ENCODE measurements around the gene GJD2. TPM values are rescaled to one million over a fixed set of nuclear protein-coding genes. Genes with fewer than 3 reads are reported as not detected.

GJD2 gene
- total RNA-seq, 1 experiment from 2014 or later, result 0.08 TPM

DNA sequence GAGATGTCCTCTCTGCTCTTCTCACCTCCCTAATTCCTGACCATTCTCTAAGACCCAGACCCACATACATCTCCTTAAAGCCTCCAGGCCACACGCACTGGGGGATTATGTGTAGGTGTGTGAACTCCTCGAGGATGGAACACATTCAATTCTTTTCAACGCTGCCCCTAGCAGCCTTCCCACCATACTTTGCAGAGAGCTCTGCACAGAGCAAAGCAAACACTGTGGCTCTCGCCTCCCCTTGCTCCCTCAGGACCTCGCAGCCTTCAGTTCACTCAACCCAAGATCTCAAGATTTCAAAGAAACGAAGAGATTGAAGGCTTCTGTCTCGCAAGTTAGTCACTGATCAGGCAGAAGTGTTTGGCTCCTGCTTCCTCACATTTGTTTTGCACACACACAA is 34.5 kb upstream of the GJD2 start:
- no peak for DNase-seq (ENCODE audit: low read depth in 1 of 2, low spot score in 2 of 2)
- no peak overlapping the region for H3K27ac ChIP-seq
- no peaks in the 10 kb centered on the region for H3K4me1 ChIP-seq (replicated peaks)
- no peaks in the 10 kb centered on the region for H3K36me3 ChIP-seq
- H3K4me3 ChIP-seq, result no peak overlapping the region
- no peaks in the 10 kb centered on the region for H3K9me3 ChIP-seq (replicated peaks)
- H3K27me3 ChIP-seq (replicated peaks), result no peaks in the 10 kb centered on the region

DNA sequence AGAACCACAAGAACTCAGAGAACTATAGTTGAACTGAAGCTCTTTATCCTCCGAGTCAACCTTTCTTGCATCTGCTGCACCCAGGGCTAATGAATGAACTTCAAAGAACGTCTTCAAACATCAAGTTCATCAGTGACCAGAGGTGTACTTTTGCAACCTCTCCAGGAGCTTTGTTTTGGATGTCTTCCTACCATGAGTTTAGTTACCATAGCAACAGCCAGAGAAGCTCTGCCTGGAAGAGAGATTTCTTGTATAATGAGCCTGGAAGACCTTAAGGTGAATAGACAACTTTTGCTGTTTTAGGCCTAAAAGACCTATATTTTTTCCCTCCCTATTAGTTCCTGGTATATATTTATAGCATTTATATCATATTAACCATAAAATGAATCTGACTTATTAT is 31.4 kb upstream of the GJD2 start:
- Histone ChIP-seq H3K4me3 (no peak overlapping the region), H3K36me3 (no peaks in the 10 kb centered on the region), H3K4me1 (replicated peaks) (no peaks in the 10 kb centered on the region), H3K27me3 (replicated peaks) (no peaks in the 10 kb centered on the region), H3K9me3 (replicated peaks) (no peaks in the 10 kb centered on the region), H3K27ac (no peak overlapping the region)
- DNase-seq (ENCODE audit: low read depth in 1 of 2, low spot score in 2 of 2), result no peak

DNA sequence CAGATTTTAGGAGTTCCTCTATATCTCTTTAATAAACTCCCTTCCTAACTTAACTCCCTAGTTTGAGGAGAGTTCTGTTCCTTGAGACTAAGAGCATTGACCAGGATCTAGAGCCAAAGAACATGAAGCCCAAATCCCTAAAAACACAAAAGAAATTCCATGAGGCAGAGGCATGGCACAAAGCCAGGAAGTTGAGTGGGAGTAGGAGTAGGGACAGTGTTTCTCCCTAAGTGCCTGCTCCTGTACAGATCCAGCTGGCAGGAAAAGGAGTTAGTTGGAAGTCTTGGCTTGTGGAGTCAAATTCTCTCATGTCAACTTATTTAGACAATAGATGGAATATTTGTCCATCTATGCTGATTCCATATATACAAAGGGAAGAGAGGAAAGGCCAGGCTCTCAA is 29.2 kb upstream of the GJD2 start:
- Histone ChIP-seq H3K9me3 (replicated peaks) (no peaks in the 10 kb centered on the region), H3K36me3 (no peaks in the 10 kb centered on the region), H3K4me3 (no peak overlapping the region), H3K27ac (no peak overlapping the region), H3K27me3 (replicated peaks) (no peaks in the 10 kb centered on the region), H3K4me1 (replicated peaks) (no peaks in the 10 kb centered on the region)
- DNase-seq (ENCODE audit: low read depth in 1 of 2, low spot score in 2 of 2), result no peak

DNA sequence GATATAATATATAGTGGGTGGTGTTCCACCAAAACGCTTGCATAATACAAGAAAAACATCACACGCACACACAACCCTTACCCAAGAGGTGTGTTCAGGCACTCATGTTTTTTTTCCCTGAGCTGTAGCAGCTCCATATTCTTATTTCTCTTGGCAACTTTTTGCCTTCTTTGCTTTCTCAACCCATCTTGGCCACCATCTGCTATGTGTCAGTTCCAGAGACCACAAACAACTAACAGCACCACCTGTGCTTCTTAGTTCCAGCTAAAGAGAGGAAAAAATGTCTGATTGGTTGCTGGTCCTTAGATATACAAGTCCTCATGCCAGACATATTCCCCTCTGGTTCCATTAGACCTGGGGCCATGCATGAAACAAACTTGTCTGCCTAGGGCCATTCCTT is 28.6 kb upstream of the GJD2 start:
- Histone ChIP-seq H3K4me1 (replicated peaks) (no peaks in the 10 kb centered on the region), H3K36me3 (no peaks in the 10 kb centered on the region), H3K27ac (no peak overlapping the region), H3K27me3 (replicated peaks) (no peaks in the 10 kb centered on the region), H3K9me3 (replicated peaks) (no peaks in the 10 kb centered on the region), H3K4me3 (no peak overlapping the region)
- DNase-seq (ENCODE audit: low read depth in 1 of 2, low spot score in 2 of 2), result no peak

DNA sequence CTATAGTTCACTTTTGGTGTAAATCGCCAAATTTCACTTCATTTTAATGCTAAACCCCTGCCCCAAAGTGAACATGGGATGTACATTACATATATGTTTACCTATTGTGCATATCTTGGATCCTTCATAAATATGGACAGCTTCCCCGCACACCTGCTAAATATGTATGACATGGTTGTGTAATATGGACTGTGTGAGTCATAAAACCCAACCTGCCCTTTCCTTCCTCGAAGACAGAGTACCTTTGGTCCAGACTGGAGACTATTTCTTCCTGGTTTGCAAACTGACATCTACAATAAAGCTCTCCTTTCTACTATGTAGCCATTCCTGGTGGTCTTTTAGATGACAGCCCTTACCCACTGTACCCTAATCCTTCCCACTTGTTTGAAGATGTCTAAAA is 28.1 kb upstream of the GJD2 start:
- Histone ChIP-seq H3K4me1 (replicated peaks) (no peaks in the 10 kb centered on the region), H3K27ac (no peak overlapping the region), H3K27me3 (replicated peaks) (no peaks in the 10 kb centered on the region), H3K4me3 (no peak overlapping the region), H3K9me3 (replicated peaks) (no peaks in the 10 kb centered on the region), H3K36me3 (no peaks in the 10 kb centered on the region)
- DNase-seq (ENCODE audit: low read depth in 1 of 2, low spot score in 2 of 2), result no peak

DNA sequence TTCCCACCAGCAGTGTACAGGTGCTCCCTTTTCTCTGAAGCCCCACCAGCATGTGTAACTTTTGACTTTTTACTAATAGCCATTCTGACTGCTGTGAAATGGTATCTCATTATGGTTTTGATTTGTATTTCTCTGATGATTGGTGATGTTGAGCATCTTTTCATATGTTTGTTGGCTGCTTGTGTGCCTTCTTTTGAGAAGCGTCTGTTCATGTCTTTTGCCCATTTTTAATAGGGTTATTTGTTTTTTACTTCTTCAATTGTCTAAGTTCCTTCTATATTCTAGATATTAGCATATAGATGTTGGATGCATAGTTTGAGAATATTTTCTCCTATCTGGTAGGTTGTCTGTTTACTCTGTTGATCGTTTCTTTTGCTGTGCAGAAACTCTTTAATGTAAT is 25.9 kb upstream of the GJD2 start:
- Histone ChIP-seq H3K36me3 (no peaks in the 10 kb centered on the region), H3K27ac (no peak overlapping the region), H3K9me3 (replicated peaks) (no peaks in the 10 kb centered on the region), H3K4me1 (replicated peaks) (no peaks in the 10 kb centered on the region), H3K4me3 (no peak overlapping the region), H3K27me3 (replicated peaks) (no peaks in the 10 kb centered on the region)
- DNase-seq (ENCODE audit: low read depth in 1 of 2, low spot score in 2 of 2), result no peak

DNA sequence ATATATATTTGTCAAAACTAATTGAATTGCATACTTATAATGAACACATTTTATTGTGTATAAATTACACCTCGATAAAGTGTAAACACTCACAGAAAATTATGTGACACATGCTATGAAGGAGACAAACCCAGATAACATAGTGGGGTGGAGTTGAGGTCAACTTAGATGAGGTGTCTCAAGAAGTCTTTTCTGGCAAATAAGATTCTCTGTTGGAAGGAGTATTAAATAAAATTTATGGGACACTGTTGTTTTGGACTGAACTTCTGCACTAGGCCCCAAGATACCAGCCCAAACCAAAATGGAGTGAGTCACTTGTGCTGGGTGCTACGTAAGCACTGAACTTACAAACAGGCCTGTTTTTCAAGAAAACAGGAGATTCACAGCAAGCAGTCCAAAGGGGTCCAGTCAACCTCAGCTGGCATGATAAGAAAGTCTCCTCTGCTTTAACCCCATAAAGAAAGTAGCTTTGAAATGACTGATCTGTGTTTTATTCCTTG is 21.9 kb upstream of the GJD2 start:
- Histone ChIP-seq H3K27me3 (replicated peaks) (peaks cover 24% of the 10 kb centered on the region; the same call in 1 of the 2 replicates), H3K27ac (no peak overlapping the region), H3K4me1 (replicated peaks) (no peaks in the 10 kb centered on the region), H3K4me3 (no peak overlapping the region), H3K36me3 (no peaks in the 10 kb centered on the region), H3K9me3 (replicated peaks) (no peaks in the 10 kb centered on the region)
- no peak for DNase-seq (ENCODE audit: low read depth in 1 of 2, low spot score in 2 of 2)

DNA sequence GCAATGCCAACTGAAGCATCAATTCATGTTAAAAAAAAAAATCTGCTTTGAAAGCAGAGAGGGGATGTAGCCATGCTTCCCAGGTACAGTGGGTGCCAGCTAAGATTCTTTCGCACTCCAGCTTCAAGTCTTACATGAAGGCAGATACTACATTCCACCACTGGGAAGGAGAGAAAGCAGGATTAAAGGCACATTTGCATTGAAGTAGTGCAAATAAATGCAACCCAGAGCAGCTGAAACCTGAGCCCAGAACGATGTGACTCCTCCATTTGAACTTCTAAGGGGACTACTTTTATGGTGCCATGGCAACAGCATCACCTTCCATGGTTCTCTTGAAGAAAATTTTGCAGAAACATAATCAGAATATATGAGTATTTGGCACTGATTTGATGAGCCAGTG is 19.1 kb upstream of the GJD2 start:
- H3K27me3 ChIP-seq (replicated peaks), result peaks cover 29% of the 10 kb centered on the region; the same call in 1 of the 2 replicates
- H3K4me1 ChIP-seq (replicated peaks), result no peaks in the 10 kb centered on the region
- no peaks in the 10 kb centered on the region for H3K9me3 ChIP-seq (replicated peaks)
- H3K4me3 ChIP-seq, result no peak overlapping the region
- H3K36me3 ChIP-seq, result no peaks in the 10 kb centered on the region
- no peak for DNase-seq (ENCODE audit: low read depth in 1 of 2, low spot score in 2 of 2)
- H3K27ac ChIP-seq, result no peak overlapping the region

DNA sequence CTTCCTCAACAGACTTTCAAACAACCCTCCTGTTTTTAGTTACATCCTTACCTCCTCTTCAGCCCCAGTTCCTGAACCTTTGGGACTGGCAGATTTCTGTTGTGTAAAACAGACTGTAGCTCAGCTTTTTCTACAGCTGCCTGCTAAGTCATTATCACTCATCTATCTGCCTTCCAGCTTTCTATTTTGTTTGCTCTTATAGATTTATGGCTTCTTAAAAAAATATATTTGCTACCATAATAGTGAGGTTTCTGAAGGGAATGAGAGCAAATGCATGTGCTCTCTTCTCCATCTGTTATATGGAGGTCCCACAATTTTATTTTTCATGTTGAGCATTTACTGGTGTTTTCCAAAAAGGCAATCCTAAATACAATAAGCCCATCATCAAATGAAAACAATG is 18.2 kb upstream of the GJD2 start:
- H3K36me3 ChIP-seq, result no peaks in the 10 kb centered on the region
- no peak overlapping the region for H3K27ac ChIP-seq
- H3K9me3 ChIP-seq (replicated peaks), result no peaks in the 10 kb centered on the region
- no peaks in the 10 kb centered on the region for H3K4me1 ChIP-seq (replicated peaks)
- no peak overlapping the region for H3K4me3 ChIP-seq
- H3K27me3 ChIP-seq (replicated peaks), result peaks cover 29% of the 10 kb centered on the region; the same call in 1 of the 2 replicates
- no peak for DNase-seq (ENCODE audit: low read depth in 1 of 2, low spot score in 2 of 2)

DNA sequence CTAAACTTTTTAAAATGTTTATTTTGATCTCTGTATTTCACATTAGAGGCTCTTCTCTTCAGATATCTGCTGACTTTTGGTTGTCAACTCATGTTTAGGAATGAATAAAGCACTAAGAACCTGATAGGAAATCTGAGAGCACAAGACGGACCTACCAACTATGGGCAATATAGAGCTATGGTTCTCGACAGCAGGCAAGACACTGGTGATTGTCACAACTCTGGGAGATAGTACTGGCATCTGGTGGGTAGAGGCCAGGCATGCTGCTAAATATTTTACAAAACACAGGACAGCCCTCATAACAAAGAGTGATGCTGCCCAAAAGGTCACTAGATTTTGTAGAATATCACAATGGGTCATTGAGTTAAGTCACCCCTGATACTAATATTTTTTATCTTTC is 17.5 kb upstream of the GJD2 start:
- Histone ChIP-seq H3K36me3 (no peaks in the 10 kb centered on the region), H3K27me3 (replicated peaks) (peaks cover 29% of the 10 kb centered on the region; the same call in 1 of the 2 replicates), H3K9me3 (replicated peaks) (no peaks in the 10 kb centered on the region), H3K4me3 (no peak overlapping the region), H3K27ac (no peak overlapping the region), H3K4me1 (replicated peaks) (no peaks in the 10 kb centered on the region)
- DNase-seq (ENCODE audit: low read depth in 1 of 2, low spot score in 2 of 2), result no peak

DNA sequence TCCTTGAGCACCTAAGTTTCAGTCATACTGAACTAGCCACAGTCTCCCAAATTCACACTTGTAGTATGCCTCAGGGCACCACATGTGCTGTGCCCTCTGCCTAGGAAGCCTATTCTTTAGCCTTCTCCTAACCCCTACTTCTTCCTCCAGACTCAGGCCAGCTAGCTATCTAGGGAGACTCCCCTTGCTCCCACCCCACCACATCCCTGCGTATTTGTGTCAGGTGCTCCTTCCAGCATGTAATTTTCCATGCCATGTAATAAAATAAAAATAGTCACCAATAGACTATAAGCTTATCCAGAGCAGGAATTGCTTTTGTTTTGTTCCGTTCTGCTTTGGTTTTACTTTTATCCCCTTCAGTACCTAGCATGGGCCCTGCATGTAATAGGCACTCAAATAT is 14.9 kb upstream of the GJD2 start:
- H3K4me3 ChIP-seq, result no peak overlapping the region
- peaks cover 29% of the 10 kb centered on the region; the same call in 1 of the 2 replicates for H3K27me3 ChIP-seq (replicated peaks)
- H3K36me3 ChIP-seq, result no peaks in the 10 kb centered on the region
- no peak overlapping the region for H3K27ac ChIP-seq
- H3K4me1 ChIP-seq (replicated peaks), result no peaks in the 10 kb centered on the region
- H3K9me3 ChIP-seq (replicated peaks), result no peaks in the 10 kb centered on the region
- no peak for DNase-seq (ENCODE audit: low read depth in 1 of 2, low spot score in 2 of 2)

DNA sequence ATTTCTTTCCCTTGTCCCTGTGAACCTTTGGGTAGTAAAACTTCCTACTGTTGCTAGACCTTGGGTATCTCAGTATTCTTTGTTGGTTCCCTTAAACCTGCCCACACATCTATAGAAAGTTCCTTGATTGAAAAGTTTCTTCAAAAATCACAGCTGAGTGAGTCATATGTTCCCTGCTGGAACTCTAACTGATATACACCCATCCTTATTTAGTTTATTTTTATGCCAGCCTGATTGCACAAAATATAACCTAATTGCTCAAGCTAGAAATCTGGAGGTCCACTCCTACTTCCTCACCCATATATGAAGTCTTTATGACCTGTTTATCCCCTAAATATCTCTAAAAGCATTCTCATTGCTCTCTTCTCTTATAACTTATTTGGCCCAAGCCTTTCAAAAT is 13.7 kb upstream of the GJD2 start:
- H3K4me1 ChIP-seq (replicated peaks), result no peaks in the 10 kb centered on the region
- H3K36me3 ChIP-seq, result no peaks in the 10 kb centered on the region
- no peak for DNase-seq (ENCODE audit: low read depth in 1 of 2, low spot score in 2 of 2)
- peaks cover 24% of the 10 kb centered on the region; the same call in 1 of the 2 replicates for H3K27me3 ChIP-seq (replicated peaks)
- H3K9me3 ChIP-seq (replicated peaks), result no peaks in the 10 kb centered on the region
- H3K27ac ChIP-seq, result no peak overlapping the region
- no peak overlapping the region for H3K4me3 ChIP-seq

DNA sequence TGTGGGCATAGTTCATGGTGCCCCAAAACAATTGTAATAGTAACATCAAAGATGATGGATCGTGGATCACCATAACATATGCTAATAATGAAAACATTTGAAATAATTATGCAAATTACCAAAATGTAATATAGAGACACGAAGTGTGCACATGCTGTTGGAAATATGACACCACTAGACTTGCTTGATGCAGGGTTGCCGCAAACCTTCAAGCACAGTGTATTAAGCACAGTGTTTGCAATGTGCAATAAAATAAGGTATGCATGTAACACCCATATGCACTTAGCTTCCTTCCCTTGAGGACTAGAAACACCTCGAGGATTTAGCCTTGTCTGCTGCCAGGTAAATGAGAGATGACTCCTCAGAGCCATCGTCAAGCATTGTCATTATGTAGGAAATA is 10.9 kb upstream of the GJD2 start:
- Histone ChIP-seq H3K9me3 (replicated peaks) (no peaks in the 10 kb centered on the region), H3K27ac (no peak overlapping the region), H3K27me3 (replicated peaks) (peaks cover 8% of the 10 kb centered on the region; the same call in 1 of the 2 replicates), H3K4me3 (no peak overlapping the region), H3K4me1 (replicated peaks) (no peaks in the 10 kb centered on the region), H3K36me3 (no peaks in the 10 kb centered on the region)
- DNase-seq (ENCODE audit: low read depth in 1 of 2, low spot score in 2 of 2), result no peak

DNA sequence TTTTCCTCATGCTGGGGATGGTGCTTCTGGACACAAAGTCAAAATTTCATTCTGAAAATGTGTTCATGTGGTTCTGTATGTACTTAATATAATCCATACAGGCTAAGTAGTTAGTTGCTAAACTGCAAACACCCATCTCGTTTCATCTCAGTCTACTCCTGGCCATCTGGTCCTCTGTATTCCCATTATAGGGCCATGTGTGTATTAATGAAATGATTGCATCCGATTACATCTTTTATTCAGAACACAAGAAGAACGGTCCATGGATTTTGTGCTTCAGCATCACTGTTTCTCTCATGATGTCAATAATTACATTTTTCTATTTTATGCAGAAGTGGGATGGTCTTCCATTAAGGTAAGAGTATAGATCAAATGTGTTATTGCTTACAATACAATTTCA is 6.1 kb upstream of the GJD2 start:
- peaks cover 47% of the 10 kb centered on the region for H3K27me3 ChIP-seq (replicated peaks)
- no peaks in the 10 kb centered on the region for H3K4me1 ChIP-seq (replicated peaks)
- no peak for DNase-seq (ENCODE audit: low read depth in 1 of 2, low spot score in 2 of 2)
- no peaks in the 10 kb centered on the region for H3K9me3 ChIP-seq (replicated peaks)
- no peaks in the 10 kb centered on the region for H3K36me3 ChIP-seq
- H3K4me3 ChIP-seq, result no peak overlapping the region
- H3K27ac ChIP-seq, result no peak overlapping the region

DNA sequence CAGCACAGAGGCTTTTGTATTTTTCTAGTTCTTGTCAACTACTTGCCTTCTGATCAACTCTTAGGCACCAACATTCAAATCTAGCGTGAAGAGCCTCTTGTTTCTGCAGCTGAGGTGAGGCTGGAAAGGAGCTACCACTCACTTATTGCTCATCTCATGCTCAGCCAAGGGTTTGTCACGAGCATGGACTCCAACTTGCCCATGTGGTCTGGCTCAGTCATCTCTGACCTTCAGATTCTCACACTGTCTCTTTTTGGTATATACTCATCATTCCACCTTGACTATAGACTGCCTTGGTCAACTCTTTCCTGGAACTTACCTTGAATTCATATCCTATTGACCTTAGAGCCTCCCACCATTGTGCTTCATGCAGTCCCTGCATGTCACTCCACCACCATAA is 5.2 kb upstream of the GJD2 start:
- Histone ChIP-seq H3K27ac (no peak overlapping the region), H3K9me3 (replicated peaks) (no peaks in the 10 kb centered on the region), H3K4me1 (replicated peaks) (no peaks in the 10 kb centered on the region; the same call in 1 of the 2 replicates), H3K4me3 (no peak overlapping the region), H3K36me3 (no peaks in the 10 kb centered on the region), H3K27me3 (replicated peaks) (peaks cover 56% of the 10 kb centered on the region)
- no peak for DNase-seq (ENCODE audit: low read depth in 1 of 2, low spot score in 2 of 2)

Measured in SJSA1 (cell line).